ENCODE results near the gene RASGRP1.

RASGRP1 gene

DNA sequence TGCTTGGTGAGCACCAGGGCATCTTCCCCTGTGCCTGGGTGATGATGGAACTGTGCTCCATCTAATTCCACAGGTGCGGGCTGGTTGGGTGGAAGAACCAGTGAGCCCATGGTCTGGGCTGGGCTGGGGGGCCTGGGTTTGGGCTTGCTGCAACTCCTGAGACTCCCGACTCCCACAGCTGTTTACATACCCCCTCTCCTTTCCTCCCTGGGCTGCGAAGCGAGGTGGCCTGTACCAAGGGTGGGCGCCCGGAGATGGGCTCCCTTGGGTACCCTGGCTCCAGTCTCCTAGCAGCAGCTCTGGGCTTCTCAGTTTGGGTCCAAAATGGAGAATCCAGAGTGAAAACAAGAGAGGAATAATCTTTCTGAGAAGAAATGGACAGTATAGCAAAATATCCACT lies 105.1 kb downstream of the RASGRP1 start:
- H3K27ac ChIP-seq (ENCODE audit: low read depth, low read length) = no peak overlapping the region
- H3K4me1 ChIP-seq (ENCODE audit: control insufficient read depth in 5 of 5, insufficient read depth in 5 of 5, low read length in 5 of 5) = peaks cover 3 to 15% (median 12%) of the 10 kb centered on the region in 5 donors
- no peak overlapping the region for H3K9ac ChIP-seq (ENCODE audit: low read length in 5 of 5)
- peaks cover 0 to 4% (median 0%) of the 10 kb centered on the region in 5 donors for H3K36me3 ChIP-seq (ENCODE audit: control insufficient read depth in 5 of 5, insufficient read depth in 5 of 5, low read length in 5 of 5)
- no peaks in the 10 kb centered on the region for H3K9me3 ChIP-seq (ENCODE audit: control insufficient read depth in 5 of 5, low read length in 5 of 5)
- H3K4me3 ChIP-seq (ENCODE audit: low read depth in 1 of 5, low read length in 5 of 5) = no peak overlapping the region
- H3K27me3 ChIP-seq (ENCODE audit: control insufficient read depth in 5 of 5, insufficient read depth in 4 of 5, low read length in 5 of 5) = no peaks in the 10 kb centered on the region

DNA sequence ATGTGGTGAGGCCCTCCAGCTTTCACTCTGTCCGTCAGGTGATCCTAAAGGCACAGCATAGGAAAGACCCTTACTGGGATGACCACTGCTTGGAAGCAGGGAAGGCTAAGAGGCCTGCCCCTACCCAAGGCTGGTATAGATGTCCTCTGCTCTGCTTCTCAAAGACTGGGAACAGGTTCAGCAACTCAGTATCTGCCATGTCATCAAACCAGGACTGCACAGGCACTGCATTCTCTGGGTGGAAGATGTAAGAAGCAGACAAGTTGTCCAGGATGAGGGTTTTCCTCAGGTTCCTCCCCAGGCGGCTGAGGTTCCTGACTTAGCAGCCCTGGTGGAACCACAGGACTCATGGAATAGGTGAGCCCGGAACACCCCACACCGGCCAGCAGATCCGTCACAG lies 106.0 kb downstream of the RASGRP1 start:
- no peak overlapping the region for H3K27ac ChIP-seq (ENCODE audit: low read depth, low read length)
- no peak overlapping the region for H3K9ac ChIP-seq (ENCODE audit: low read length in 5 of 5)
- H3K9me3 ChIP-seq (ENCODE audit: control insufficient read depth in 5 of 5, low read length in 5 of 5) = no peaks in the 10 kb centered on the region
- H3K4me1 ChIP-seq (ENCODE audit: control insufficient read depth in 5 of 5, insufficient read depth in 5 of 5, low read length in 5 of 5) = peaks cover 3 to 16% (median 13%) of the 10 kb centered on the region in 5 donors
- H3K36me3 ChIP-seq (ENCODE audit: control insufficient read depth in 5 of 5, insufficient read depth in 5 of 5, low read length in 5 of 5) = peaks cover 0 to 4% (median 0%) of the 10 kb centered on the region in 5 donors
- no peaks in the 10 kb centered on the region for H3K27me3 ChIP-seq (ENCODE audit: control insufficient read depth in 5 of 5, insufficient read depth in 4 of 5, low read length in 5 of 5)
- no peak overlapping the region for H3K4me3 ChIP-seq (ENCODE audit: low read depth in 1 of 5, low read length in 5 of 5)

GRCh38 chr15:38455092-38455491 lies 109.5 kb downstream of the RASGRP1 start:
- peaks cover 0 to 4% (median 0%) of the 10 kb centered on the region in 5 donors for H3K36me3 ChIP-seq (ENCODE audit: control insufficient read depth in 5 of 5, insufficient read depth in 5 of 5, low read length in 5 of 5)
- H3K9me3 ChIP-seq (ENCODE audit: control insufficient read depth in 5 of 5, low read length in 5 of 5) = no peaks in the 10 kb centered on the region
- H3K4me3 ChIP-seq (ENCODE audit: low read depth in 1 of 5, low read length in 5 of 5) = peak overlapping the region; percentile 90 to 98 (median 97)
- no peaks in the 10 kb centered on the region for H3K27me3 ChIP-seq (ENCODE audit: control insufficient read depth in 5 of 5, insufficient read depth in 4 of 5, low read length in 5 of 5)
- peak overlapping the region; percentile 92 to 99 (median 96) for H3K9ac ChIP-seq (ENCODE audit: low read length in 5 of 5)
- H3K27ac ChIP-seq (ENCODE audit: low read depth, low read length) = peak overlapping the region; percentile 88
- H3K4me1 ChIP-seq (ENCODE audit: control insufficient read depth in 5 of 5, insufficient read depth in 5 of 5, low read length in 5 of 5) = peaks cover 3 to 21% (median 18%) of the 10 kb centered on the region in 5 donors

DNA sequence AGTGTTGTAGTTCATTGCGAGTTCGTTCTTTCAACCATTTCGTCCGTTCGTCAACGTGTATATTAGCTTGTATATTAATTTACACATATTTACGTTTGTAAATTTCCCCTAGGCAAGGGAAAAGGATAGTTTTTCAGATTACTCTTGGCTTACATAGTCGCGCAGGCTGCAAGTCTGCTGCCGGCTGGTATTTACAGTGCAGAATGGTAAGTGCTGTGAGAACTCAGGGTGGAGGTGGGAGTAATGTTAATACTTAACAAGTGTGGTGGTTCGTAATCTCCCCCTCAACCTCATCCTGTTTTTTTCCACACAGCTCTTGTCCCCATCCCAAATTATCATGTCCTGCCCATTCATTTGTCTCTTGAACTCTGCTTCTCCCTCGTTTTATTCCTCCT lies 109.9 kb downstream of the RASGRP1 start:
- Histone ChIP-seq H3K4me3 (ENCODE audit: low read depth in 1 of 5, low read length in 5 of 5) (peak overlapping the region; percentile 90 to 98 (median 97)), H3K27me3 (ENCODE audit: control insufficient read depth in 5 of 5, insufficient read depth in 4 of 5, low read length in 5 of 5) (no peaks in the 10 kb centered on the region), H3K4me1 (ENCODE audit: control insufficient read depth in 5 of 5, insufficient read depth in 5 of 5, low read length in 5 of 5) (peaks cover 3 to 21% (median 18%) of the 10 kb centered on the region in 5 donors), H3K36me3 (ENCODE audit: control insufficient read depth in 5 of 5, insufficient read depth in 5 of 5, low read length in 5 of 5) (peaks cover 0 to 4% (median 0%) of the 10 kb centered on the region in 5 donors), H3K27ac (ENCODE audit: low read depth, low read length) (peak overlapping the region; percentile 88), H3K9ac (ENCODE audit: low read length in 5 of 5) (peak overlapping the region; percentile 92 to 99 (median 96)), H3K9me3 (ENCODE audit: control insufficient read depth in 5 of 5, low read length in 5 of 5) (no peaks in the 10 kb centered on the region)

DNA sequence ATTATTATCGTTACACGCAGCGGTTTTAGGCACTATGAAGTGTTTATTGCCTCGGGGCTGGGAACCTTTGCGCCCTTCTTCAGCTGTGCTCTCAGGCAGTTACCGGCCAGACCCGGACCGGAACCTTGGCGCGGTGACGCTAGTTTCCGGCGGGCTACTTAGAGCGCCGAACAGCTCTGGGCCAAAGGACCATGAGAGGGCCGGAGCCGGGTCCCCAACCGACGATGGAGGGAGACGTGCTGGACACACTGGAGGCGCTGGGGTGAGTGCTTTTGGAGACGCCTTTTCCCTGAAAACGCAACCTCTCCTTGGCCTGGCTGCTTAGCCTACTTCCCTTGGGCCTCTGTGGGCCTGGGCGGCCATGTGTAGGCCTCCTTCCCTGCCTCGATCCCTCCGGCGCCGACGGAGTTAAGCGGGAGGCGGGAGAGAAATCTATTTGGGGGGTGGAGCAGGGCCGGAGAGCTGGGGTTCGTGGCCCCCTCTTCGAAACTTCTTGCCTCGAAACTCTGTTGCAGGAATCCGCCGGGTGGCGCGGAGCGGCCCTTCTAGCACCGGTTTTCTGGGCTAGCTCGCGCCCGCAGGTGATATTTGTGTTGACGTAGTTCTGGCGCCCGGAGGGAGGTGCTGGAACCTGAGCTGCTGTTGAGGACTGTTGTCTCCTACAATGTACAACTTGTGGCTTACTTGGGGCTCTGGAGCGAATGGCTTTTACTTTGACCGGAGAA lies 110.5 kb downstream of the RASGRP1 start, which contains the start of gene FAM98B:
Gene FAM98B, plus strand, starts transcription at position 157 of the 725 bp plus-strand sequence. Its CDS starts 35 bp downstream, at position 192.
- Histone ChIP-seq H3K27ac (ENCODE audit: low read depth, low read length) (peak within 1 kb of the TSS; percentile 88), H3K27me3 (ENCODE audit: control insufficient read depth in 5 of 5, insufficient read depth in 4 of 5, low read length in 5 of 5) (no peaks in the 10 kb centered on the region), H3K9me3 (ENCODE audit: control insufficient read depth in 5 of 5, low read length in 5 of 5) (no peaks in the 10 kb centered on the region), H3K4me1 (ENCODE audit: control insufficient read depth in 5 of 5, insufficient read depth in 5 of 5, low read length in 5 of 5) (peaks cover 3 to 21% (median 18%) of the 10 kb centered on the region in 5 donors), H3K36me3 (ENCODE audit: control insufficient read depth in 5 of 5, insufficient read depth in 5 of 5, low read length in 5 of 5) (peaks cover 0 to 2% (median 0%) of the 10 kb centered on the region in 5 donors), H3K9ac (ENCODE audit: low read length in 5 of 5) (peak within 1 kb of the TSS; percentile 92 to 99 (median 96)), H3K4me3 (ENCODE audit: low read depth in 1 of 5, low read length in 5 of 5) (peak within 1 kb of the TSS; percentile 90 to 98 (median 97))

- Histone ChIP-seq H3K27me3 (ENCODE audit: control insufficient read depth in 5 of 5, insufficient read depth in 4 of 5, low read length in 5 of 5) (peaks cover 0 to 2% (median 0%) of the 10 kb centered on the region in 5 donors), H3K9ac (ENCODE audit: low read length in 5 of 5) (no peak overlapping the region), H3K4me1 (ENCODE audit: control insufficient read depth in 5 of 5, insufficient read depth in 5 of 5, low read length in 5 of 5) (peaks cover 0 to 8% (median 6%) of the 10 kb centered on the region in 5 donors), H3K27ac (ENCODE audit: low read depth, low read length) (no peak overlapping the region), H3K36me3 (ENCODE audit: control insufficient read depth in 5 of 5, insufficient read depth in 5 of 5, low read length in 5 of 5) (no peaks in the 10 kb centered on the region), H3K9me3 (ENCODE audit: control insufficient read depth in 5 of 5, low read length in 5 of 5) (peaks cover 0 to 2% (median 0%) of the 10 kb centered on the region in 5 donors), H3K4me3 (ENCODE audit: low read depth in 1 of 5, low read length in 5 of 5) (no peak overlapping the region)
Measured at GRCh38 chr15:38441130-38441519, 123.5 kb downstream of the RASGRP1 start.

- Histone ChIP-seq H3K36me3 (ENCODE audit: control insufficient read depth in 5 of 5, insufficient read depth in 5 of 5, low read length in 5 of 5) (no peaks in the 10 kb centered on the region), H3K4me3 (ENCODE audit: low read depth in 1 of 5, low read length in 5 of 5) (peak overlapping the region in 1 of 5 donors; percentile 24), H3K27ac (ENCODE audit: low read depth, low read length) (no peak overlapping the region), H3K9me3 (ENCODE audit: control insufficient read depth in 5 of 5, low read length in 5 of 5) (peaks cover 0 to 2% (median 0%) of the 10 kb centered on the region in 5 donors), H3K9ac (ENCODE audit: low read length in 5 of 5) (no peak overlapping the region), H3K4me1 (ENCODE audit: control insufficient read depth in 5 of 5, insufficient read depth in 5 of 5, low read length in 5 of 5) (peaks cover 0 to 8% (median 6%) of the 10 kb centered on the region in 5 donors), H3K27me3 (ENCODE audit: control insufficient read depth in 5 of 5, insufficient read depth in 4 of 5, low read length in 5 of 5) (peaks cover 0 to 2% (median 0%) of the 10 kb centered on the region in 5 donors)
Measured at GRCh38 chr15:38440353-38441129, 124.1 kb downstream of the RASGRP1 start.
